ENCODE results near the gene IGSF8.

GRCh38 chr1:160093624-160094290 lies 4.7 kb downstream of the IGSF8 start:
- TF ChIP-seq TAF1 (IDR thresholded peaks at IDR 0.05; ENCODE audit: borderline replicate concordance, low read depth, low read length) (no peak), POLR2AphosphoS5 (IDR thresholded peaks at IDR 0.05; ENCODE audit: low read depth, low read length) (no peak)

Measured in GM12892 (cell line).